Endothelial cell of umbilical vein (primary cell): ENCODE results near the gene DOCK4. TPM values are rescaled to one million over a fixed set of nuclear protein-coding genes. Genes with fewer than 3 reads are reported as not detected.
A peak's percentile ranks its signal among the peaks of the same experiment; 100 is the strongest.

Source experiments
- BruUV-seq: library from RNA; stranded (reverse); fragments of 400-500 nt; replicated peaks from 2 replicates; lab custom pipeline; 2021; lab: Mats Ljungman, UMichigan
- CTCF ChIA-PET: fragments of 300-600, 350-600 bp; sonication (Branson Sonifier 250); formaldehyde crosslinking; loops from one replicate; lab custom pipeline; 2021; ENCODE audit warnings: antibody characterized with exemption, inconsistent platforms; lab: Charles Lee
- POLR2A ChIA-PET: fragments of 300-600, 350-600 bp; sonication (Branson Sonifier 250); formaldehyde crosslinking; loops from one replicate; lab custom pipeline; 2021; ENCODE audit warnings: antibody characterized with exemption, inconsistent platforms; lab: Charles Lee
- DNase-seq: peaks from one replicate; pipeline ENCODE4 v3.0.0-alpha.2; 2011; ENCODE audit warnings: low read depth, low spot score
- FAIRE-seq: peaks from 2 replicates; lab custom pipeline; 2011; peaks lifted over from hg19 to GRCh38; lab: Jason Lieb, UNC
- H2AFZ ChIP-seq: 2 replicates; pipeline ENCODE4 v1.6.0; 2012; ENCODE audit warnings: low read depth, low read length, control low read depth, inconsistent platforms
- H3K27ac ChIP-seq: 2 replicates; pipeline ENCODE4 v1.5.1; 2011; ENCODE audit warnings: low read depth, mild to moderate bottlenecking, control low read depth, low read length, moderate library complexity; ENCODE audit not compliant: insufficient read depth
- H3K27me3 ChIP-seq, 2 experiments: 2 replicates each; pipeline versions ENCODE4 v1.6.0 to v1.6.1; 2011; ENCODE audit warnings: low read length in 2 of 2, mixed read lengths in 1 of 2; ENCODE audit not compliant: control insufficient read depth in 2 of 2, insufficient read depth in 2 of 2
- H3K36me3 ChIP-seq, 2 experiments: 2 replicates in 1 of 2; 3 replicates in 1 of 2; pipeline ENCODE4 v1.5.1; 2011; ENCODE audit warnings: low read length in 2 of 2, mild to moderate bottlenecking in 1 of 2, moderate library complexity in 1 of 2; ENCODE audit not compliant: control insufficient read depth in 2 of 2, insufficient read depth in 2 of 2; ENCODE audit errors: extremely low read depth in 1 of 2
- H3K4me1 ChIP-seq: 3 replicates; pipeline ENCODE4 v1.5.1; 2011; ENCODE audit warnings: mild to moderate bottlenecking, low read length; ENCODE audit not compliant: control insufficient read depth, insufficient read depth; ENCODE audit errors: extremely low read depth
- H3K4me2 ChIP-seq: 2 replicates; pipeline ENCODE4 v1.6.1; 2011; ENCODE audit warnings: low read length, control low read depth, mixed read lengths; ENCODE audit not compliant: insufficient read depth
- H3K4me3 ChIP-seq, 3 experiments: fragments of 200-600 bp in 1 of 3; sonication (generic), shearing (Covaris generic) in 1 of 3; replicated peaks in 1 of 3; 2 replicates each; pipeline ENCODE4 v1.5.1; 2011 to 2016; ENCODE audit warnings: control low read depth in 3 of 3, low read length in 3 of 3, mild to moderate bottlenecking in 2 of 3, inconsistent platforms in 1 of 3, low read depth in 1 of 3, moderate library complexity in 1 of 3; ENCODE audit not compliant: insufficient read depth in 1 of 3
- H3K79me2 ChIP-seq: 2 replicates; pipeline ENCODE4 v1.6.0; 2012; ENCODE audit warnings: low read length, inconsistent platforms; ENCODE audit not compliant: control insufficient read depth, insufficient read depth
- H3K9ac ChIP-seq: replicated peaks from 2 replicates; pipeline ENCODE3; 2011; ENCODE audit warnings: low read length, control low read depth; ENCODE audit not compliant: insufficient read depth; ENCODE audit errors: extremely low read depth
- H3K9me1 ChIP-seq: replicated peaks from 3 replicates; pipeline ENCODE4 v1.6.0; 2011; ENCODE audit warnings: mild to moderate bottlenecking, low read length; ENCODE audit not compliant: control insufficient read depth, insufficient read depth; ENCODE audit errors: extremely low read depth
- H3K9me3 ChIP-seq: replicated peaks from 2 replicates; pipeline ENCODE4 v1.5.1; 2012; ENCODE audit warnings: low read length, inconsistent platforms; ENCODE audit not compliant: control insufficient read depth, insufficient read depth
- H4K20me1 ChIP-seq: replicated peaks from 2 replicates; pipeline ENCODE3; 2011; ENCODE audit warnings: mild to moderate bottlenecking, low read length; ENCODE audit not compliant: control insufficient read depth, insufficient read depth; ENCODE audit errors: extremely low read depth
- EZH2 ChIP-seq: IDR thresholded peaks from 2 replicates; pipeline ENCODE4 v1.6.1; 2012; ENCODE audit warnings: borderline replicate concordance, low read depth, mild to moderate bottlenecking, moderate library complexity, low read length, inconsistent platforms; ENCODE audit not compliant: severe bottlenecking
- GATA2 ChIP-seq: IDR thresholded peaks from 2 replicates; pipeline ENCODE4 v1.7.0; 2011; ENCODE audit warnings: low read depth, mild to moderate bottlenecking, moderate library complexity, mixed read lengths, low read length; ENCODE audit not compliant: insufficient read length, insufficient read depth
- JUN ChIP-seq: IDR thresholded peaks from 2 replicates; pipeline ENCODE4 v1.6.1; 2011; ENCODE audit warnings: borderline replicate concordance, low read depth; ENCODE audit not compliant: insufficient read length, insufficient read depth
- MYC ChIP-seq: IDR thresholded peaks from one replicate; pipeline ENCODE4 v1.6.1; 2011; ENCODE audit warnings: mild to moderate bottlenecking, low read depth, low read length
- POLR2A ChIP-seq: IDR thresholded peaks from 2 replicates; pipeline ENCODE4 v1.6.1; 2012; ENCODE audit warnings: low read depth, mild to moderate bottlenecking, control low read depth, low read length
- POLR2AphosphoS5 ChIP-seq: IDR thresholded peaks from 2 replicates; pipeline ENCODE4 v1.6.1; 2012; ENCODE audit warnings: low read depth, mild to moderate bottlenecking, control low read depth, low read length, moderate library complexity; ENCODE audit not compliant: insufficient read depth
- dilution Hi-C: fragments of 300-500 bp; cut with MboI; formaldehyde crosslinking; loops from one replicate; pipeline ENCODE4 v1.15.0; 2019; ENCODE audit warnings: low sequenced_read_pairs; ENCODE audit not compliant: extremely low pct_ligation_motif_present
- intact Hi-C: fragments of 100-400 bp; cut with micrococcal nuclease; formaldehyde crosslinking; loops from one replicate; pipeline ENCODE4 v1.10.0; 2022
- polyA plus RNA-seq, 4 experiments: library from polyadenylated mRNA; depleted of rRNA in 3 of 4; stranded (reverse) in 3 of 4; unstranded in 1 of 4; fragments of >200 nt; gene quantifications; 2 replicates each; pipeline versions ENCODE4 v1.2.1 to v1.2.3, GENCODE V29; 2011 to 2012; ENCODE audit warnings: missing spikeins in 1 of 4
- total RNA-seq: library from RNA; stranded (reverse); gene quantifications from 2 replicates; pipeline ENCODE4 v1.2.3, GENCODE V29; 2021
- TF ChIP-seq, protein P1 (sequence below): IDR thresholded peaks from 2 replicates; pipeline ENCODE4 v1.6.1; 2011; ENCODE audit not compliant: insufficient read depth, insufficient read length
- TF ChIP-seq, protein P2 (sequence below), 2 donors: IDR thresholded peaks; 1 replicate in 1 of 2; 2 replicates in 1 of 2; pipeline ENCODE4 v1.5.1; 2011; ENCODE audit warnings: low read length in 2 of 2, mild to moderate bottlenecking in 2 of 2, moderate library complexity in 2 of 2, control low read depth in 1 of 2, inconsistent platforms in 1 of 2, low read depth in 1 of 2; ENCODE audit not compliant: insufficient read depth in 1 of 2; ENCODE audit errors: extremely low read depth in 1 of 2

Gene DOCK4
- total and polyA plus RNA-seq, 2 donors (not counting 3 experiments of a cell fraction or from before 2014, with no cell fraction given), result 47.4 to 164 TPM

DNA sequence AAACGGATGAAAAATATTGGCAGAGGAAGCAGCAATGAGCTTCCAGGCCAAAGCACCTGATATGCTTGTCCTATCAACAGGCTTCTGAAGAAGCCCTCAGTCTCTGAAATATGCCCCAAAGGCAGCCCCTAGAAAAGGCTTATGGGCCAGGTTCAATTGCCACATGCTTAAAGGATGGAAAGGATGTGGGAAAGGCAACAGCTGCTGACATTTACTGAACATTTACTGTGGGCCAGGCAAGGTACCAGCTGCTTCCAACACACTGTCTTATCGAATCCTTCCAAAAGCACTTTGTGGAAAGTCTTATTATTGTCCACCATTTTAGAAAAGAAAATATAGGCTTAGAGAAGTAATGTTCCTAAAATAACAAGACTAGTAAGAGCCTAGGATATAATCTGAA is 56.5 kb downstream of the DOCK4 start:
- CTCF ChIA-PET, result interaction anchor here (1.2 to 3.5 kb wide), 4 partner anchors 9 to 36 kb away, joined by 3 to 12 read pairs (median 6); no protein-coding TSS in a partner anchor
- Histone ChIP-seq H4K20me1 (peaks cover 18% of the 10 kb centered on the region), H3K4me1 (peaks cover 7% of the 10 kb centered on the region), H3K9me1 (peaks cover 4% of the 10 kb centered on the region), H2AFZ (no peak overlapping the region), H3K9ac (no peak overlapping the region), H3K9me3 (no peaks in the 10 kb centered on the region), H3K4me3 (no peak overlapping the region), H3K27ac (no peak overlapping the region), H3K27me3 (no peaks in the 10 kb centered on the region), H3K36me3 (peaks cover 0 to 2% of the 10 kb centered on the region in 2 experiments), H3K4me2 (no peak overlapping the region), H3K79me2 (peaks cover 100% of the 10 kb centered on the region)
- DNase-seq (no peak), FAIRE-seq (no peak)
- BruUV-seq, result no TSS peak
- TF ChIP-seq, protein P1, sequence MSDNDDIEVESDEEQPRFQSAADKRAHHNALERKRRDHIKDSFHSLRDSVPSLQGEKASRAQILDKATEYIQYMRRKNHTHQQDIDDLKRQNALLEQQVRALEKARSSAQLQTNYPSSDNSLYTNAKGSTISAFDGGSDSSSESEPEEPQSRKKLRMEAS, result no peak
- no peak for TF ChIP-seq MYC
- POLR2A ChIA-PET, result no interaction called here
- dilution Hi-C loops, result no loop called here
- intact Hi-C loops, result no loop called here

GRCh38 chr7:112147793-112148361 is 58.3 kb downstream of the DOCK4 start:
- intact Hi-C loops, result no loop called here
- BruUV-seq, result no TSS peak
- dilution Hi-C loops, result no loop called here

More at GRCh38 chr7:112147793-112148361, 58.3 kb downstream of the DOCK4 start:
- Histone ChIP-seq H3K79me2 (peaks cover 100% of the 10 kb centered on the region), H3K9me3 (no peaks in the 10 kb centered on the region), H3K27ac (no peak overlapping the region), H2AFZ (no peak overlapping the region), H4K20me1 (peaks cover 18% of the 10 kb centered on the region), H3K4me1 (peaks cover 18% of the 10 kb centered on the region), H3K4me3 (no peak overlapping the region), H3K9ac (no peak overlapping the region), H3K4me2 (no peak overlapping the region), H3K27me3 (no peaks in the 10 kb centered on the region), H3K36me3 (peaks cover 0 to 2% of the 10 kb centered on the region in 2 experiments), H3K9me1 (peaks cover 4% of the 10 kb centered on the region)
- TF ChIP-seq, protein P2, sequence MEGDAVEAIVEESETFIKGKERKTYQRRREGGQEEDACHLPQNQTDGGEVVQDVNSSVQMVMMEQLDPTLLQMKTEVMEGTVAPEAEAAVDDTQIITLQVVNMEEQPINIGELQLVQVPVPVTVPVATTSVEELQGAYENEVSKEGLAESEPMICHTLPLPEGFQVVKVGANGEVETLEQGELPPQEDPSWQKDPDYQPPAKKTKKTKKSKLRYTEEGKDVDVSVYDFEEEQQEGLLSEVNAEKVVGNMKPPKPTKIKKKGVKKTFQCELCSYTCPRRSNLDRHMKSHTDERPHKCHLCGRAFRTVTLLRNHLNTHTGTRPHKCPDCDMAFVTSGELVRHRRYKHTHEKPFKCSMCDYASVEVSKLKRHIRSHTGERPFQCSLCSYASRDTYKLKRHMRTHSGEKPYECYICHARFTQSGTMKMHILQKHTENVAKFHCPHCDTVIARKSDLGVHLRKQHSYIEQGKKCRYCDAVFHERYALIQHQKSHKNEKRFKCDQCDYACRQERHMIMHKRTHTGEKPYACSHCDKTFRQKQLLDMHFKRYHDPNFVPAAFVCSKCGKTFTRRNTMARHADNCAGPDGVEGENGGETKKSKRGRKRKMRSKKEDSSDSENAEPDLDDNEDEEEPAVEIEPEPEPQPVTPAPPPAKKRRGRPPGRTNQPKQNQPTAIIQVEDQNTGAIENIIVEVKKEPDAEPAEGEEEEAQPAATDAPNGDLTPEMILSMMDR (IDR thresholded peaks at IDR 0.05; ENCODE audit: extremely low read depth in 1 of 2, insufficient read depth in 1 of 2, low read depth in 1 of 2, low read length in 2 of 2), result no peak
- no peak for TF ChIP-seq MYC
- no peak for TF ChIP-seq POLR2A
- no peak for TF ChIP-seq JUN
- TF ChIP-seq EZH2, result no peak
- no peak for TF ChIP-seq GATA2
- TF ChIP-seq, protein P1, result no peak
- no peak for TF ChIP-seq POLR2AphosphoS5
- FAIRE-seq, result no peak
- POLR2A ChIA-PET, result no interaction called here
- peak; percentile 36 for DNase-seq
- CTCF ChIA-PET, result interaction anchor here (0.6 to 3.5 kb wide), 6 partner anchors 9 to 100 kb away, joined by 3 to 12 read pairs (median 4); no protein-coding TSS in a partner anchor
